AG08396 (cell line): ENCODE data around the gene ZDHHC11B.
A peak's percentile ranks its signal among the peaks of the same experiment; 100 is the strongest.
"Not testable (repeated sequence)": the region's sequence is repeated elsewhere in the genome, so short reads cannot be mapped to it uniquely, and the experiment has no call there.

Experiments used
- DNase-seq: peaks from one replicate; pipeline ENCODE4 v3.0.0; 2012; ENCODE audit warnings: low spot score, mixed read lengths

Gene ZDHHC11B

GRCh38 chr5:716740-717139, 67.8 kb downstream of the ZDHHC11B start:
- not testable (repeated sequence) for DNase-seq

DNA sequence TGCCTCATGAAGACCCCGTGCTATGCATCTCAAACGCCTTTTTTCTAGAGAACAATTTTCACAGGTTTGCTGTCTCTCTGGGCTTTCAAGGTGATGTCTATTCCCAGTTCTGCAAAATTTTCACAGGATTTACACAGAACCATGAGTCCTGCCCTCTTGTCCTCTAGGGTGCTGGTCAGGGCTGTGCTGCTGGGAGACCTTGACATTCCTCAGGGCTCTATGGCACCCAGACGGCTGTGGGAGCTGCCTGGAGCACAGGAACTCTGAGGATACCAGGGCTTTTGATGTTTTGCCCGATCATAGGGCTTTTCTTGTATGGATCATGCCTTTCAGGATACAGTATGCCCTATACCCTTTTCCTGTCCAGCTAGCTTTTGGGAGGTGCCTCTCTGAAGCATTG, 68.9 kb downstream of the ZDHHC11B start:
- DNase-seq: not testable (repeated sequence)

DNA sequence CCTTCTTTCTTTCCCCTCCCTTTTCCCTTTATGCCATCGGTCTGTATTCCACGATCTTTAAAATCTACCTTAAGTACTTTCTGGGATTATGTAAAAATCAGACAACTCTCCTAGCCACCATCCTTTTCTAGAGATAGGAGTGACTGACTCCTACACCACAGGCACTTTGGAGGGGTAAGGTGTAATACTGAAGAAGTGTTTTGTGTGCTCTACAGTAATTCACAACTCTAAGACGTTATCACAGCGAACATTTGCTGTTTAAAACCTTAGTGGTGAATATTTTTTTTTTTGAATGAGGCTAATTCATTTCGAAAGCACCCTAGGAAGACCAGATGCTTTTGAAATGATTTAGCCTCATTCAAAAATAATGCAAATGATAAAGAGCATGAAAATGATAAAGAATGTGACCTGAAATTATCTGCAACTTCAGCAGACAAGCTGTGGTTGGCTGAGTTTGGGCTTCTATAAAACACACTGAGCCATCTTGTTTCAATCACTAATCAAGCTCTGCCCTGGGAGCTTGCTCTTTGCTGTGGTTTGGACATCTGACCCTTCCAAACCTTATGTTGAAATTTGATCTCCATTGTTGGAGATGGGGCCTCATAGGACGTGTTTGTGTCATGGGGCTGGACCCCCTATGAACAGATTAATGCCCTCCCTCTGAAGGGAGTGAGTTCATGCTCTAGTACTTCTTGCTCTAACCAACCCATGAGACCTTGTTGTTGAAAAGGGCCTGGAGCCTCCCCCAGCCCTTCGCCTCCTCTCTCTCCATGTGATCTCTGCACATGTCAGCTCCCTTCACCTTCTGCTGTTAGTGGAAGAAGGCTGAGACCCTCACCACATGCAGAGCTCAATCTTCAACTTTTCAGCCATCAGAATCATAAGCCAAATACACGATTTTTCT, 70.1 kb downstream of the ZDHHC11B start:
- not testable (repeated sequence) for DNase-seq

DNA sequence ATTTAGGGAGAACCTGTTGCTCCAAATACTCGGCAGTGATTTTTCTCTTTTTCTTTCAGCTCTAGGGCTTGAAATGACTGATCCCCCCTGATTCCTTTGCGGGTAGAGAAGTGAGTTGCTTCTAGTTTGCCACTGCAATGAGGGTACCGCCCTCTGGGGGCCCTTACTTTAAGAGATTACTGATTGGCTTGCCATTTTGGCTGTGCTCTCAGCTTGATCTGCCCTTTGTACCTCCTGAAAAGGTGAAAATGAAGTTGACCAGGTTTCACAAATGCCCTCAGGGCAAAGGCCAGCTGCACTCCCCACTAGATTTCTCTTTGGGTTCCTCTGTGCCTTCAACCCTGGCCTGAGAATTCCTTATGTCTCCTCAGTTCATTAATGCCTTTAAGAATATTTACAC, 70.8 kb downstream of the ZDHHC11B start:
- DNase-seq: not testable (repeated sequence)

- DNase-seq: not testable (repeated sequence)
Measured at GRCh38 chr5:708848-709517, 75.5 kb downstream of the ZDHHC11B start.

- not testable (repeated sequence) for DNase-seq
Measured at GRCh38 chr5:708374-708773, 76.2 kb downstream of the ZDHHC11B start.

GRCh38 chr5:706127-706526, 78.4 kb downstream of the ZDHHC11B start:
- not testable (repeated sequence) for DNase-seq

DNA sequence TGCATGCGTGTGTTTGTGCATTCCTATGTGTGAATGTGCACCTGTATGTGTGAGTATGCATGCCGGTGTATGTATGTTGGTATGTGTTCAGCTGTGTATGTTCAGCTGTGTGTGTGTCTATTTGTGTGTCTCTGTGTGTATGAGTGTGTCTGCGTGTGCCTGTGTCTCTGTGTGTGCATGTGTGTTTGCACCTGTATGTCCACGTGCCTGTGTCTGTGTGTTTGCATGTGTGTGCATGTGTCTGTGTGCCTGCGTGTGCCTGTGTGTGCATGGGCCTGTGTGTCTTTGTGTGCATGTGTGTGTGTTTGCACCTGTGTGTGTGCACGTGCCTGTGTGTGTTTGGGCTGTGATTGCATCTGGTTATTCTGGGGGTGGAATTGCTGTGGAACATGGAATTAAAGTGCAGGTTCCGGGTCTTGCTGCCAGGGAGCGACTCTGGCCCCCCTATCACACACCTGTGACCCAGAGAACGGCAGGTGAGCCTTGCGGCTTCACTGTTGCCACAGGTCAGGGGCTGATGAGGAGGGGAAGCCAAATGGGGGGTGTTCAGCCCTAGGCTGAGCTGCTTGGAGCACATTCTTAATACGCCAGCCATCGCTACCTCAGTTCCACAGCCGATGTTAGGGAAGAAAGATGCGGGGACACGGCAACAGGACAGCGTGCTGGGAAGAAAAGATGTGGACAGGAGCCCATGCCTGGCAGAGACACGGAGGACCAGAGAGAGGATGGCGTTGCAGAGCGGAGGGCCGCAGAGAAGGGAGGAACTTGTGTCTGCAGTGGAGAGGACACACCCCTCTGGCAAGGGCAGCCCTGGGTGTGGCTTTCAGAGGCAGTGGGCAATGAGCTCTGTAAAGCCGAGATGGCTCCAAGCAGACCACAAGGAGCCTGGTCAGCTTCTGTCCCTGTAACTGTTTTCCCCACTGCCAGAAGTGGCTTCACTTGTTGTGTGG, 87.5 kb downstream of the ZDHHC11B start:
- DNase-seq: not testable (repeated sequence)

GRCh38 chr5:696191-696590, 88.3 kb downstream of the ZDHHC11B start:
- DNase-seq: not testable (repeated sequence)

DNA sequence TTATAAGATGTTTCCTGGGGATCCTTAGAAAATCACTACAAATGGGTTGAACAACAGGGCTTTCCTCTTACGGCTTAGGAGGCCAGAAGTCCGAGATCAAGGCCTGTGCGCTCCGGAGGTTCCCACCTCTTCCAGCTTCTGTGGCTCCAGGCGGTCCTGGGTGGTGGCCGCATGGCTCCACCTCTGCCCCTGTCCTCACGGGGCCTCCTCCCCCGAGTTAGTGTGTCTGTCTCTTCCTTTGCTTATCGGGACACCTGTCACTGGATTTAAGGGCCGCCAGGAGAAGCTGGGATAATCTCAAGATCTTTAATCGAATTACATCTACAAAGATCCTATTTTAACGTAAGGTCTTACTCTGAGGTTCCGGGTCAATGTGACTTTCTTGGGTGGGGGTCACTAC, 89.1 kb downstream of the ZDHHC11B start:
- not testable (repeated sequence) for DNase-seq

- DNase-seq: not testable (repeated sequence)
Measured at GRCh38 chr5:694042-694431, 90.5 kb downstream of the ZDHHC11B start.

GRCh38 chr5:693271-694041, 91.1 kb downstream of the ZDHHC11B start, which contains the start of gene TPPP:
Gene TPPP (minus strand): TSS chr5:693352. CDS start chr5:678060, 15,292 bp downstream.
- peak; percentile 98 for DNase-seq

- not testable (repeated sequence) for DNase-seq
Measured at GRCh38 chr5:692529-693041, 91.9 kb downstream of the ZDHHC11B start.

GRCh38 chr5:691817-692528, 92.6 kb downstream of the ZDHHC11B start:
- no peak for DNase-seq

GRCh38 chr5:691049-691448, 93.5 kb downstream of the ZDHHC11B start:
- not testable (repeated sequence) for DNase-seq

DNA sequence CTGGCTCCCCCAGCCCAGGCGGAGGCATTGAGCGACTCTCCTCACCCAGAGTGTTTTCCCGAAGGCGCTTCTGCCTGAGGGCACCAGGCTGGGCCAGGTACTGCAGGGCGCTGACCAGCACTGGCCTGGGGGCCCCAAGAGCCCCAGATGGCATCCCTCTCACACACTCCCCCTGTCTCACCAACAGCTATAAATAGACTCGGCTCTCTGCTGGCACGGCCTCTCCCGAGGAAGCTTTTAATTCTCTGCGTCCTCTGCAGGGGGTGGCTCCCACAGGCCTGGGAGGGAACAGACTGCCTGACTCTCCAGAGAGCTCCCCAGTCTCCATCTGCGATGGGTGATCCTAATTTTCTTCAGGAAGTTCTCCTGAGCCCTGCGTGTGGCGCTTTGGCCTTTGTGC, 94.2 kb downstream of the ZDHHC11B start:
- not testable (repeated sequence) for DNase-seq

DNA sequence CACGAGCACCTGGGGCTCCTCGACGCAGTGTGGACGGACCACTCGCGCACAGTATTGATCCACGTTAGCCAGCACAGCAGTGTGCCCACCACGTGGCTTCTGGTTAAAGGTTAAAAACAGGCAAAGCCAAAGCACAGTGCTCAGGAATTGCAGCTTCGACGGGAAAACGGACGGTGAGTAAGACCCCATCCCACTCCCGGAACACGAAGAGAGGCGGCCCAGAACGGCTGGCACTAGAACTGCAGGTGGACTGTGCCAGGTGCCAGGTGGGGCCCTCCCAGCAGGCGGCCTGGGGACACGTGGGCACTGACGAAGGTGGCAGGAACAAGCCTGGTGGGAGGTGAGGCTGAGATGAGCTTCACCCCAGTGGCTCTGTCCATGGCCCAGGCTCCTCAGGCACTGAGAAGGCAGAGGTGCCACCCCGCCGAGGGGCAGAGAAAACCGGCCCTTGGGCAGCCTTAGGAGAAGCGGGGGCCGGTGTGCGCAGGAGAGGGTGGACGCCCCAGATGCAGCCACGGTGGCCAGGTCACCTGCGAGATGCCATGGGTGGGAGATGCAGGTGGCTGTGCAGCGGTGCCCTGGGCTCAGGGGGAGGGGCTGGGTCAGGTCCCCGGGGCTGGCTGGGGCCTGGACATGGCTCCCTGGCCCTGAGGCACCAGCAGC, 96.0 kb downstream of the ZDHHC11B start:
- DNase-seq: not testable (repeated sequence)

- not testable (repeated sequence) for DNase-seq
Measured at GRCh38 chr5:686936-687335, 97.6 kb downstream of the ZDHHC11B start.

DNA sequence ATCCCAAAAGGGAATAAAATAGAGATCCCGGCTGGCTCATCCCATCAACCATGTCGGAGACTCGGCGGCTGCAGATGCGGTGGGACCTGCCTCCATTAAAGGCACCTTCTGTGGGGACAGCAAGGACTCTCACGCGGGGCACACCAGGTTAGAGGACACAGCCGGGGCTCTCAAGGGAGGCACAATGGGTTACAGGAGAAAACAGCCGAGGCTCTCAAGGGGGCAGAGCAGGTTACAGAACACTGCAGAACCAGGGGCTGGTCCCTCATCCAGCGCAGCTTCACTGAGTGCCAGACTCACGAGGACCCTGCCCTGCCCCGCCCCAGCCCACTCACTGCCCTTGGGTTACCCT, 98.4 kb downstream of the ZDHHC11B start:
- not testable (repeated sequence) for DNase-seq
